PC-9 (cell line): ENCODE measurements around the gene ELF2.

ENCODE experiments used
- EZH2 ChIP-seq: fragments of 200-600 bp; sonication (generic); IDR thresholded peaks from 2 replicates; pipeline ENCODE4 v1.8.0; 2017; ENCODE audit warnings: antibody characterized with exemption, low read depth
- TF ChIP-seq, protein P1 (sequence below): fragments of 200-600 bp; sonication (generic); conservative IDR thresholded peaks from 2 replicates; pipeline ENCODE4 v1.6.1; 2017; ENCODE audit warnings: mixed run types, antibody characterized with exemption, mild to moderate bottlenecking, moderate library complexity

DNA sequence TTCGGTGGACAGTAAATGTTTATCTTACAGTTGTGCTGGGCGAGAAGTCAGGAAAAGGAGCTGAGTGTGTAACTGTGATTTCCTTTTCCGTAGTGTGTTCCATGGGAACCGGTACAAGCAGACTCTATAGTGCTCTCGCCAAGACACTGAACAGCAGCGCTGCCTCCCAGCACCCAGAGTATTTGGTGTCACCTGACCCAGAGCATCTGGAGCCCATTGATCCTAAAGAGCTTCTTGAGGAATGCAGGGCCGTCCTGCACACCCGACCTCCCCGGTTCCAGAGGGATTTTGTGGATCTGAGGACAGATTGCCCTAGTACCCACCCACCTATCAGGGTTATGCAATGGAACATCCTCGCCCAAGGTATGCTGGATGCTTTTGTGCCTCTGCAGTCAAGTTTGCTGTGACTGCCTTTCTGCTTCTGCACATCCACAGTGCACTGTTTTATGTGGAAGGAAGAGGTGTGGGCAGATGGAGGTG is 134.0 kb downstream of the ELF2 start:
- no peak for TF ChIP-seq EZH2
- TF ChIP-seq, protein P1, sequence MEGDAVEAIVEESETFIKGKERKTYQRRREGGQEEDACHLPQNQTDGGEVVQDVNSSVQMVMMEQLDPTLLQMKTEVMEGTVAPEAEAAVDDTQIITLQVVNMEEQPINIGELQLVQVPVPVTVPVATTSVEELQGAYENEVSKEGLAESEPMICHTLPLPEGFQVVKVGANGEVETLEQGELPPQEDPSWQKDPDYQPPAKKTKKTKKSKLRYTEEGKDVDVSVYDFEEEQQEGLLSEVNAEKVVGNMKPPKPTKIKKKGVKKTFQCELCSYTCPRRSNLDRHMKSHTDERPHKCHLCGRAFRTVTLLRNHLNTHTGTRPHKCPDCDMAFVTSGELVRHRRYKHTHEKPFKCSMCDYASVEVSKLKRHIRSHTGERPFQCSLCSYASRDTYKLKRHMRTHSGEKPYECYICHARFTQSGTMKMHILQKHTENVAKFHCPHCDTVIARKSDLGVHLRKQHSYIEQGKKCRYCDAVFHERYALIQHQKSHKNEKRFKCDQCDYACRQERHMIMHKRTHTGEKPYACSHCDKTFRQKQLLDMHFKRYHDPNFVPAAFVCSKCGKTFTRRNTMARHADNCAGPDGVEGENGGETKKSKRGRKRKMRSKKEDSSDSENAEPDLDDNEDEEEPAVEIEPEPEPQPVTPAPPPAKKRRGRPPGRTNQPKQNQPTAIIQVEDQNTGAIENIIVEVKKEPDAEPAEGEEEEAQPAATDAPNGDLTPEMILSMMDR: no peak
